CD4-positive, alpha-beta T cell treated with Interleukin-21 for 1 hour (primary cell): ENCODE measurements around the gene SPATA6.
"Not testable (repeated sequence)": the region's sequence is repeated elsewhere in the genome, so short reads cannot be mapped to it uniquely, and the experiment has no call there.

Source experiments
- DNase-seq: peaks from one replicate; pipeline ENCODE4 v3.0.0-alpha.2; 2020

Gene SPATA6

DNA sequence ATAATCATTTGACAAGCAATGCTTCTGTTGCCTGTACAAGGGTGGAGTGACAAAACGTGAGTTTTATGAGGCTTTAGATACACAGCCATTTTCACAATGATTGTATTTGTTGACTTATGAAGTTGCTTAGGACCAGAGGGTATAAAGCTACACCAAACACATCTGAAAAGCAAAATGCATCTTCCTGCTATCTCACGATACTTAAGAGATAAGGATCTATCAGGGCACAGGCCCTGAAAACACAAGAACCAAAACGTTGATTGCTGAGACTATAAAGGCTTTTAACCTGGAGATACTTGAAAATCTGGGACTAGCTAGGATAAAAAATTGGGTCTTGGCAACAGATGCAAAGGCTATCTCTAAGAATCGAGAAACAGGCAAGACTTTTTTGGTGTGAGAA, 133.7 kb downstream of the SPATA6 start:
- DNase-seq, result no peak

- no peak for DNase-seq
Observed at GRCh38 chr1:48333316-48333715, 138.7 kb downstream of the SPATA6 start.

- DNase-seq, result no peak
Observed at GRCh38 chr1:48332115-48332514, 139.9 kb downstream of the SPATA6 start.

- no peak for DNase-seq
Observed at GRCh38 chr1:48329905-48330304, 142.1 kb downstream of the SPATA6 start.

GRCh38 chr1:48329486-48329885, 142.5 kb downstream of the SPATA6 start:
- DNase-seq, result no peak

DNA sequence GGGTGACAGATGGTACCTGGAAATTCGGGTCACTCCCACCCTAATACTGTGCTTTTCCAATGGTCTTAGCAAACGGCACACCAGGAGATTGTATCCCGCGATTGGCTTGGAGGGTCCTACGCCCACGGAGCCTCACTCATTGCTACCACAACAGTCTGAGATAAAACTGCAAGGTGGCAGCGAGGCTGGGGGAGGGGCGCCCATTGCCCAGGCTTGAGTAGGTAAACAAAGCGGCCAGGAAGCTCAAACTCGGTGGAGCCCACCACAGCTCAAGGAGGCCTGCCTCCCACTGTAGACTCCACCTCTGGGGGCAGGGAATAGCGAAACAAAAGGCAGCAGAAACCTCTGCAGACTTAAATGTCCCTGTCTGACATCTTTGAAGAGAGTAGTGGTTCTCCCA, 160.2 kb downstream of the SPATA6 start:
- DNase-seq, result not testable (repeated sequence)

- no peak for DNase-seq
Observed at GRCh38 chr1:48309564-48310082, 162.4 kb downstream of the SPATA6 start.

DNA sequence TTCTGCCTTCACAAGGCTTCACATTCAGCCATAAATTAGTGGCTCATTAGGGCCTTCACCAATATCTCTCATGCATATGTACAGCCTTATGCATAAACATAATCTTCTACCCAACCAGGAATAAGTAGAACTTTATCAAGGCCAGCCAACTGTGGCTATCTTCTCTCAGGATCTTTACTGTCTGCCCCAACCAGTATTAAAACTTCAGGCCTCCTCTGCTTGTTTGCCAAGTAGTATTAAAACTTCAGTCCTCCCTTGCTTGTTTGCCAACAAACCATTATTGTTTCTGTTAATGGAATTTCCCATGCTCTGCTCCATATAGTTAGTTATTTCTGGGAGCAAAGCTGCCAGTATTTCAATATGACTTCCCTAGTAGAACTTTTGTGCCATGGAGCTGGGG, 169.4 kb downstream of the SPATA6 start:
- no peak for DNase-seq

DNA sequence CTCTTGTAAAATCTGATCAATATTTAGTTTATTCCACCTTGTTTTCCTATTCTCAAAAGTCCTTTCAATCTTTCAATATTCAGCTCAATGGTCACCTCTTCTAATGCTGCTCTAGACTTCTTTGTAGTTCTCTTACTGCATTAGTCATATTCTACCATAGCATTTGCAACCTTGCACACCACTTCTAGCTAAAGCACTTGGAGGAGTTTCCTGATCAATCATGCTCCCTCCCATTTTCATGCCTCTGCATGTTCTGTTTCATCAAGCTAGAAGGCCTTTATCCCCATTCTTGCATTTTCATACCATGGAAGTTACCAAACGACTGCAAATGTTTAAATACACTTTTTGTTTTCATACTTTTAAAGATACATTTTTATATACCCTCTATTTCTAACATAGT, 177.3 kb downstream of the SPATA6 start:
- no peak for DNase-seq

GRCh38 chr1:48294094-48294493, 177.9 kb downstream of the SPATA6 start:
- DNase-seq, result not testable (repeated sequence)

DNA sequence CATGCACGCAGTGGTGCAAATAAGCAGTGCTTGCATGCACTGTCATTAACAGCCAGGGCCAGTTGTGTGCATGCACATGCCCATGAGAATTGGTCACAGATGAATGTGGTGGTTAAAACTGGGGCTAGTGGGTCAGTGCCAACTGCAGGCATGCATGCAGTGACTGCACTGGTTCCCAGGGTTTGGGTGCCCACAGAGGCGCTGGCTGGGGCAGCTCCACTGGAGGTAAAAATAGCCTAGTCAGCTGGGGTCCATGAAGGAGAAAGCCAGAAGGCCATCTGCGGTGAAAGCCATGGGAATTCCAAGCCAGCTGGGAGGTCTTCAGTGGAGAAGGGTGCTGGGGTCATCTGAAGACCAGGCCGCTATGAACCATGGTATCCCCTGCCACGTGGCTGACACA, 179.3 kb downstream of the SPATA6 start:
- DNase-seq, result no peak

- DNase-seq, result no peak
Observed at GRCh38 chr1:48291421-48291820, 180.6 kb downstream of the SPATA6 start.

- DNase-seq, result no peak
Observed at GRCh38 chr1:48285525-48285924, 186.5 kb downstream of the SPATA6 start.

DNA sequence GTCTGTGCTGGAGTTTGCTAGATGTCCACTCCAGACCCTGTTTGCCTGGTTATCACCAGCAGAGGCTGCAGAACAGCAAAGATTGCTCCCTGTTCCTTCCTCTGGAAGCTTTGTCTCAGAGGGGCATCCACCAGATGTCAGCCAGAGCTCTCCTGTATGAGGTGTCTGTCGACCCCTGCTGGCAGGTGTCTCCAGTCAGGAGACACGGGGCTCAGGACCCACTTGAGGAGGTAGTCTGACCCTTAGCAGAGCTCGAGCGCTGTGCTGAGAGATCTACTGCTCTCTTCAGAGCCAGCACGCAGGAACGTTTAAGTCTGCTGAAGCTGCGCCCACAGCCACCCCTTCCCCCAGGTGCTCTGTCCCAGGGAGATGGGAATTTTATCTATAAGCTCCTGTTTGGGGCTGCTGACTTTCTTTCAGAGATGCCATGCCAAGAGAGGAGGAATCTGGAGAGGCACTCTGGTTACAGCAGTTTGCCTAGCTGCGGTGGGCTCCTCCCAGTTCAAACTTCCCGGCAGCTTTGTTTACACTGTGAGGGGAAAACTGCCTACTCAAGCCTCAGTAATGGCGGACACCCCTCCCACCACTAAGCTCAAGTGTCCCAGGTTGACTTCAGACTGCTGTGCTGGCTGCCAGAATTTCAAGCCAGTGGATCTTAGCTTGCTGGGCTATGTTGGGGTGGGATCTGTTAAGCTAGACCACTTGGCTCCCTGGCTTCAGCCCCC, 187.1 kb downstream of the SPATA6 start:
- not testable (repeated sequence) for DNase-seq

GRCh38 chr1:48282329-48282728, 189.7 kb downstream of the SPATA6 start:
- DNase-seq, result not testable (repeated sequence)

DNA sequence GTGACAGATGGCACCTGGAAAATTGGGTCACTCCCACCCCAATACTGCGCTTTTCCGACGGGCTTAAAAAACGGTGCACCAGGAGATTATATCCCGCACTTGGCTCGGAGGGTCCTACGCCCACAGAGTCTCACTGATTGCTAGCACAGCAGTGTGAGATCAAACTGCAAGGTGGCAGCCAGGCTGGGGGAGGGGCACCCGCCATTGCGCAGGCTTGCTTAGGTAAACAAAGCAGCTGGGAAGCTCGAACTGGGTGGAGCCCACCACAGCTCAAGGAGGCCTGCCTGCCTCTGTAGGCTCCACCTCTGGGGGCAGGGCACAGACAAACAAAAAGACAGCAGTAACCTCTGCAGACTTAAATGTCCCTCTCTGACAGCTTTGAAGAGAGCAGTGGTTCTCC, 194.6 kb downstream of the SPATA6 start:
- DNase-seq, result not testable (repeated sequence)

- no peak for DNase-seq
Observed at GRCh38 chr1:48266576-48266975, 205.4 kb downstream of the SPATA6 start.

GRCh38 chr1:48263041-48263440, 209.0 kb downstream of the SPATA6 start:
- no peak for DNase-seq

- no peak for DNase-seq
Observed at GRCh38 chr1:48261881-48262400, 210.1 kb downstream of the SPATA6 start.

DNA sequence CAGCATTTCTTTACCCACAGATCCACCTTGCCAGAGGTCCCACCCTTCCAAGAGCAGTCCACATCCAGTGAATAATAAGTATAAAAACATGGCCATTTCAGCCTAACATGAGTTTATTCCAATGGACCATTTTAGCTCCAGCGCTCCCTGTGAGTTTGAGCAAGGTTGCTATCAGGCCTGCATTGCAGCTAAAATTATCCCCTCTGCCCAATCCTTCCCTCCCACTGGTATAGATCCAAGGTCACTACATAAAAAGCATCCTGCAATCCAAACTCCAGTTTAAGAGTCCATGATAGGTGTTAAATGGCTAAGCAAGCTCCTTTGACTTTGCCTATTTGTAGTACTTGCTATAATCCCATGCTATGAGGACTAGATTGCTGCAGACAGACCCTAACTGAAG, 213.9 kb downstream of the SPATA6 start:
- no peak for DNase-seq

GRCh38 chr1:48254254-48254653, 217.8 kb downstream of the SPATA6 start:
- no peak for DNase-seq

DNA sequence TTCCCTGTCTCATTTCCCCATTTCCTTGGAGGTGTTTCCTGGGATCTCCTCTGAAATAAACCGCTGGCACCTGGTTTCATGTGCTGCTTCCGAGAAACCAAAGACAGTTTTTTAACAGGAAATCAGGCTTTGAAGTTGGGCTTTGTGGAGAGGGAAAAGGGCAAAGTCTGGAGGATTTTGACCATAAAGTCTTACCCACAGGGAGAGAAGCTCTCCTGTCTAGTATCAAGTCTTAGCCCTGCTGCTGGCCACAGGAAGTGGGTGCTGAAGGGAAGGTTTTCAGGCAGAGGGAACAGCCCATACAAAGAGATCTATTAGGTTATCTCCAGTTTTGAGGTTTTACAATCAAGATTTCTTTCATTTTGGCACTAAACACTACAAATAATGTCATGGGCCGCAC, 220.2 kb downstream of the SPATA6 start:
- no peak for DNase-seq

GRCh38 chr1:48251323-48251722, 220.7 kb downstream of the SPATA6 start:
- DNase-seq, result no peak

DNA sequence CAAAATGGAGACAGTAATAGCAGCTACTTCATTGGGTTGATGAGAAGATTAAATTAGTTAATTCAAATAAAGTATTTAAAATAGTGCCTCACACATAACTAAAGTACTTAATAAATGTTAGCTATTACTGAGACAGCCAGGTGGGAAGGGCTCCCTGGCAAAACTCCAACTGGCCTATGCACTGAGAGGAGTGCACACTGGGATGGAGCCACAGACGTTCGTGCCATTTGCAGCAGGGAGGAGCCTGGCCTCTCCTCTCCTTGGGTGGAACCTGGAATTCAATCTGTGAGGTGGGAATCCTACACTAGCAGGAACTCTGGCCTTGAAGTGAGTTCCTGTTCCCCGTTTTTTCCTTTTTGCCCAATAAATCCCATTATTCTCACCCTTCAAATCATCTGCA, 221.4 kb downstream of the SPATA6 start:
- no peak for DNase-seq

- DNase-seq, result no peak
Observed at GRCh38 chr1:48249868-48250267, 222.1 kb downstream of the SPATA6 start.
